Mesendoderm (in vitro differentiated cells): ENCODE results near the gene USP17L17.
"Not testable (repeated sequence)": the region's sequence is repeated elsewhere in the genome, so short reads cannot be mapped to it uniquely, and the experiment has no call there.

Experiments
- DNase-seq: peaks from one replicate; pipeline ENCODE4 v3.0.0; 2013
- H2AK5ac ChIP-seq: 2 replicates; pipeline ENCODE4 v1.6.1; 2013; ENCODE audit warnings: low read length, inconsistent platforms
- H2BK120ac ChIP-seq: 2 replicates; pipeline ENCODE4 v1.6.1; 2013; ENCODE audit warnings: low read depth, mild to moderate bottlenecking, low read length, moderate library complexity, mixed read lengths
- H2BK15ac ChIP-seq: replicated peaks from 2 replicates; pipeline ENCODE4 v1.6.1; 2013; ENCODE audit warnings: low read depth, mild to moderate bottlenecking, moderate library complexity
- H2BK5ac ChIP-seq: 2 replicates; pipeline ENCODE4 v1.6.1; 2013; ENCODE audit warnings: low read length, inconsistent platforms
- H3K18ac ChIP-seq: 2 replicates; pipeline ENCODE4 v1.6.1; 2013; ENCODE audit warnings: mild to moderate bottlenecking, low read length, mixed read lengths
- H3K23ac ChIP-seq: one replicate; pipeline ENCODE4 v1.6.1; 2013; ENCODE audit warnings: low read length
- H3K27ac ChIP-seq: 2 replicates; pipeline ENCODE4 v1.5.1; 2013; ENCODE audit warnings: low read depth, mild to moderate bottlenecking, inconsistent platforms, low read length, moderate library complexity
- H3K27me3 ChIP-seq: 2 replicates; pipeline ENCODE4 v1.6.1; 2013; ENCODE audit warnings: low read length, control low read depth, mild to moderate bottlenecking, inconsistent platforms; ENCODE audit not compliant: insufficient read depth, poor library complexity
- H3K36me3 ChIP-seq: 2 replicates; pipeline ENCODE4 v1.6.1; 2013; ENCODE audit warnings: low read length, inconsistent platforms; ENCODE audit not compliant: control insufficient read depth, insufficient read depth
- H3K4ac ChIP-seq: one replicate; pipeline ENCODE4 v1.6.1; 2013; ENCODE audit warnings: low read depth, mild to moderate bottlenecking, low read length, moderate library complexity
- H3K4me1 ChIP-seq: 2 replicates; pipeline ENCODE4 v1.6.1; 2013; ENCODE audit warnings: low read depth, low read length, inconsistent platforms; ENCODE audit not compliant: control insufficient read depth
- H3K4me2 ChIP-seq: 2 replicates; pipeline ENCODE4 v1.6.1; 2013; ENCODE audit warnings: low read length
- H3K4me3 ChIP-seq: 2 replicates; pipeline ENCODE4 v1.5.1; 2013; ENCODE audit warnings: mild to moderate bottlenecking, low read length
- H3K56ac ChIP-seq: one replicate; pipeline ENCODE4 v1.6.1; 2013; ENCODE audit warnings: low read length
- H3K79me1 ChIP-seq: 2 replicates; pipeline ENCODE4 v1.6.1; 2013; ENCODE audit warnings: low read length, inconsistent platforms
- H3K79me2 ChIP-seq: 2 replicates; pipeline ENCODE4 v1.6.1; 2013; ENCODE audit warnings: mild to moderate bottlenecking, low read length; ENCODE audit not compliant: control insufficient read depth, insufficient read depth
- H3K9ac ChIP-seq: 2 replicates; pipeline ENCODE4 v1.6.1; 2013; ENCODE audit warnings: low read length, inconsistent platforms
- H4K5ac ChIP-seq: one replicate; pipeline ENCODE4 v1.6.1; 2013; ENCODE audit warnings: low read length
- H4K8ac ChIP-seq: one replicate; pipeline ENCODE4 v1.6.1; 2013; ENCODE audit warnings: low read depth, mild to moderate bottlenecking, control low read depth, low read length, moderate library complexity
- WGBS: extraction: QIAGEN DNeasy Blood & Tissue Kit; methylation state at CpG from one replicate; pipeline ENCODE4 v1.1.7; 2013; ENCODE audit warnings: low lambda C conversion rate, missing lambda C conversion rate; ENCODE audit not compliant: insufficient coverage; ENCODE audit errors: extremely low coverage; 5-methylcytosine and 5-hydroxymethylcytosine counted together

Gene USP17L17

GRCh38 chr4:9230249-9230648, 13.4 kb upstream of the USP17L17 start:
- H3K9ac ChIP-seq, H3K18ac ChIP-seq, H2BK15ac ChIP-seq, H3K36me3 ChIP-seq, DNase-seq, H3K79me1 ChIP-seq, H3K4me3 ChIP-seq, H4K5ac ChIP-seq, H3K79me2 ChIP-seq, H3K4me1 ChIP-seq, H2BK5ac ChIP-seq, H3K4ac ChIP-seq, H2AK5ac ChIP-seq, H3K23ac ChIP-seq, H3K27ac ChIP-seq, H3K56ac ChIP-seq, H3K27me3 ChIP-seq, H2BK120ac ChIP-seq, H3K4me2 ChIP-seq, H4K8ac ChIP-seq: not testable (repeated sequence)
- WGBS, result no CpG with 5 or more reads among the region's 8 CpGs

- H3K27ac ChIP-seq, H3K27me3 ChIP-seq, H3K18ac ChIP-seq, H3K79me1 ChIP-seq, H3K4me1 ChIP-seq, H3K36me3 ChIP-seq, H3K4me2 ChIP-seq, H2BK120ac ChIP-seq, DNase-seq, H2BK5ac ChIP-seq, H2BK15ac ChIP-seq, H2AK5ac ChIP-seq, H3K79me2 ChIP-seq, H4K5ac ChIP-seq, H3K9ac ChIP-seq, H3K4me3 ChIP-seq, H3K56ac ChIP-seq, H3K23ac ChIP-seq, H3K4ac ChIP-seq, H4K8ac ChIP-seq: not testable (repeated sequence)
- WGBS, result no CpG with 5 or more reads among the region's 15 CpGs
These were observed 9.6 kb upstream of the USP17L17 start, which contains the start of gene USP17L15 for GRCh38 chr4:9234085-9234484. Gene USP17L15 (plus strand): TSS chr4:9234385. CDS start chr4:9234385, 0 bp downstream.

GRCh38 chr4:9238461-9238860, 5.2 kb upstream of the USP17L17 start:
- peak overlapping the region; percentile 44 for H3K4me3 ChIP-seq
- no CpG with 5 or more reads among the region's 12 CpGs for WGBS

GRCh38 chr4:9247953-9248680, 4.4 kb downstream of the USP17L17 start, which contains the start of gene USP17L18:
Gene USP17L18 (plus strand): TSS chr4:9248630. CDS start chr4:9248630, 0 bp downstream.
- WGBS, result 100% methylated on average over 3 of the region's 26 CpGs

More at GRCh38 chr4:9238461-9238860, 5.2 kb upstream of the USP17L17 start:
- H2AK5ac ChIP-seq, H4K8ac ChIP-seq, H2BK15ac ChIP-seq, H4K5ac ChIP-seq, H3K79me1 ChIP-seq, H3K9ac ChIP-seq, H2BK5ac ChIP-seq, H3K56ac ChIP-seq, H3K18ac ChIP-seq, H3K36me3 ChIP-seq, H3K4me2 ChIP-seq, H3K79me2 ChIP-seq, H2BK120ac ChIP-seq, H3K27ac ChIP-seq, H3K4ac ChIP-seq, H3K23ac ChIP-seq, H3K27me3 ChIP-seq, H3K4me1 ChIP-seq: not testable (repeated sequence)
- DNase-seq, result peak; percentile 1

GRCh38 chr4:9253078-9253477, 9.4 kb downstream of the USP17L17 start, which contains the start of gene USP17L19:
Gene USP17L19 (plus strand): TSS chr4:9253378. CDS start chr4:9253378, 0 bp downstream.
- H3K4me1 ChIP-seq, H2BK15ac ChIP-seq, H4K8ac ChIP-seq, H3K56ac ChIP-seq, H3K36me3 ChIP-seq, H3K27me3 ChIP-seq, H3K27ac ChIP-seq, H3K23ac ChIP-seq, H3K79me2 ChIP-seq, H3K4ac ChIP-seq, H2AK5ac ChIP-seq, H4K5ac ChIP-seq, DNase-seq, H2BK5ac ChIP-seq, H3K4me3 ChIP-seq, H3K9ac ChIP-seq, H3K18ac ChIP-seq, H2BK120ac ChIP-seq, H3K4me2 ChIP-seq, H3K79me1 ChIP-seq: not testable (repeated sequence)
- no CpG with 5 or more reads among the region's 13 CpGs for WGBS

More at GRCh38 chr4:9247953-9248680, 4.4 kb downstream of the USP17L17 start, which contains the start of gene USP17L18:
- peak; percentile 0 for DNase-seq
- not testable (repeated sequence) for H4K5ac ChIP-seq, H3K79me1 ChIP-seq, H3K9ac ChIP-seq, H3K27ac ChIP-seq, H3K23ac ChIP-seq, H2BK15ac ChIP-seq, H3K4ac ChIP-seq, H3K18ac ChIP-seq, H3K4me2 ChIP-seq, H2AK5ac ChIP-seq, H3K36me3 ChIP-seq, H3K27me3 ChIP-seq, H3K4me1 ChIP-seq, H3K4me3 ChIP-seq, H3K79me2 ChIP-seq, H4K8ac ChIP-seq, H3K56ac ChIP-seq, H2BK5ac ChIP-seq, H2BK120ac ChIP-seq
